Activated naive CD4-positive, alpha-beta T cell treated with anti-CD3 and anti-CD28 coated beads for 36 hours (primary cell): ENCODE measurements around the gene NDUFS6. TPM values are rescaled to one million over a fixed set of nuclear protein-coding genes. Genes with fewer than 3 reads are reported as not detected.

Experiments
- CTCF ChIA-PET: fragments of 350-600 bp; sonication (Branson Sonifier 250); formaldehyde crosslinking; loops from one replicate; lab custom pipeline; 2021; ENCODE audit warnings: antibody characterized with exemption; lab: Charles Lee
- DNase-seq: peaks from one replicate; pipeline ENCODE4 v3.0.0-alpha.2; 2020
- H3K27ac Mint-ChIP-seq: one replicate; pipeline ENCODE4 v1.8.0; 2021; ENCODE audit warnings: mild to moderate bottlenecking, mixed read lengths
- H3K27me3 Mint-ChIP-seq: one replicate; pipeline ENCODE4 v1.8.0; 2021; ENCODE audit warnings: low read depth, mixed read lengths
- H3K36me3 Mint-ChIP-seq: one replicate; pipeline ENCODE4 v1.8.0; 2021; ENCODE audit warnings: low read depth, mixed read lengths
- H3K4me1 Mint-ChIP-seq: one replicate; pipeline ENCODE4 v1.8.0; 2021; ENCODE audit warnings: low read depth, mixed read lengths
- H3K4me3 Mint-ChIP-seq: one replicate; pipeline ENCODE4 v1.8.0; 2021; ENCODE audit warnings: mild to moderate bottlenecking, moderate library complexity, mixed read lengths
- H3K9me3 Mint-ChIP-seq: one replicate; pipeline ENCODE4 v1.8.0; 2021; ENCODE audit warnings: mixed read lengths
- intact Hi-C: fragments of 100-400 bp; cut with micrococcal nuclease; formaldehyde crosslinking; loops from one replicate; pipeline ENCODE4 v1.15.1; 2023
- total RNA-seq, 2 experiments: library from RNA; stranded (reverse); gene quantifications; one replicate each; pipeline ENCODE4 v1.2.3, GENCODE V29; 2021

NDUFS6 gene
- total RNA-seq, 2 experiments from 2014 or later = 39.5 to 44.6 TPM

DNA sequence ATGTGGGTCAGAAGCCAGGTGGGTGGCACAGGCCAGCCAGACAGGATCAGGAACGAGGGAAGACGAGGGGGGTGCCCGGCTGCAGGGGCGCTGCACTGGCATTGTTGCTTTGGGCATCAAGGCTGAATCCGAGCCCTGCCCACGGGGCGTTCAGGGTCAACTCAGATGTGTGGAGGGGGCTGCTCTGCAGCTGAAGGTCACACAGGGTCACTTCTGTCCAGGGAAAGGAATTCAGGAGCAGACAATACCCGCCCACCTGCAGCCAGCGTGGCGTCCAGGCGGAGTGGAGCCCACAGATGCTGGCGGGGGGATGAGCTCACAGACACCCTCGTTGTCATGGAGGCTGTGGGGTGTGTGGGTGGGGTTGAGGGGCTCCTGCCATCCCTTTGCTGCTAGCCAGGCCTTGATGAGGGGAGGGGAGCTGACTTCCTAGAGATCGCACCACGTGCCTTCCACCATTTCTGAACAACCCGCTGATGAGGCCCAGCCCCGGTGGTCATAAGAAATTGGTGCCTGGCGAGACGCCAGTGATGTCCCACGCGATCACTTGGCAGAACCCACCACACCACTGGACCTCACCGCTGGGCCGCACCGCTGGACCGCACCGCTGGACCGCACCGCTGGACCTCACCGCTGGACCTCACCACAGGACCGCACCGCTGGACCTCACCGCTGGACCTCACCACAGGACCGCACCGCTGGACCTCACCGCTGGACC, 32.8 kb upstream of the NDUFS6 start:
- CTCF ChIA-PET = no interaction called here
- Mint-ChIP-seq H3K9me3 (no peaks in the 10 kb centered on the region), H3K4me1 (no peaks in the 10 kb centered on the region), H3K27me3 (peaks cover 5% of the 10 kb centered on the region), H3K27ac (no peak overlapping the region), H3K4me3 (no peak overlapping the region), H3K36me3 (no peaks in the 10 kb centered on the region)
- DNase-seq = no peak
- intact Hi-C loops = no loop called here

- DNase-seq = no peak
- Mint-ChIP-seq H3K9me3 (no peaks in the 10 kb centered on the region), H3K36me3 (no peaks in the 10 kb centered on the region), H3K27ac (no peak overlapping the region), H3K4me3 (no peak overlapping the region), H3K4me1 (no peaks in the 10 kb centered on the region), H3K27me3 (peaks cover 5% of the 10 kb centered on the region)
- CTCF ChIA-PET = no interaction called here
- intact Hi-C loops = no loop called here
These were observed 32.1 kb upstream of the NDUFS6 start for GRCh38 chr5:1769017-1769640.

DNA sequence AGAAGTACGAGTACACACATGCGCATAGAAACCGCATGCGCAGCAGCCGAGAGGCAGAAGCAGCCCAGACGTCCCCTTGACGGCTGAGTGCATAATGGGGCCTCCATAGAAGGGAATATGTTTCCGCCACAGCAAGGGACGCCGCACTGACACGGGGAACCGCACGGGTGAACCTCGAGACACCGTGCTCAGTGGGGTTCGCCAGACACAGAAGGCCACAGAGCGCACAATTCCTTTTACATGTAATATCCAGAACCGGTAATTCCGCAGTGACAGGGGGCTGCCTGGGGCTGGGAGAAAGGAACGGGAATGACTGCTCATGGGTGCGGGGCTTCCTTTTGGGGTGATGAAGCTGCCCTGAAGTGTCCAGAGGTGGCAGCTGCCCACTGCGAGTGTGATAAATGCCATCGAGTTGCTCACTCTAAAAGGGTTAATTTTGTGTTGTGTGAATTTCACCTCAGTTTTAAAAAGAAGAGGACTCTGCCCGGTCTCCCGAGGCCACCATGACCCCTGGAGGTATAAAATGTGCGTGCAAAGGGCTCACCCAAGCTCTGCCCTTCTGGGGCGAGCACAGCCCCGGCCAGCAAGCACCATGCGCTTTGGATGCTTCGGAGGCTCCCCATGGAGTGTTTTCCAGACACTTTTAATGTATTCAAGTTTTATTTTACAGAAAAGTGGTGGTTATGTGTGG, 31.3 kb upstream of the NDUFS6 start:
- H3K9me3 Mint-ChIP-seq = no peaks in the 10 kb centered on the region
- H3K4me3 Mint-ChIP-seq = no peak overlapping the region
- no peaks in the 10 kb centered on the region for H3K4me1 Mint-ChIP-seq
- H3K27me3 Mint-ChIP-seq = peaks cover under 1% of the 10 kb centered on the region
- no peak for DNase-seq
- no peak overlapping the region for H3K27ac Mint-ChIP-seq
- CTCF ChIA-PET = no interaction called here
- intact Hi-C loops = no loop called here
- H3K36me3 Mint-ChIP-seq = no peaks in the 10 kb centered on the region

DNA sequence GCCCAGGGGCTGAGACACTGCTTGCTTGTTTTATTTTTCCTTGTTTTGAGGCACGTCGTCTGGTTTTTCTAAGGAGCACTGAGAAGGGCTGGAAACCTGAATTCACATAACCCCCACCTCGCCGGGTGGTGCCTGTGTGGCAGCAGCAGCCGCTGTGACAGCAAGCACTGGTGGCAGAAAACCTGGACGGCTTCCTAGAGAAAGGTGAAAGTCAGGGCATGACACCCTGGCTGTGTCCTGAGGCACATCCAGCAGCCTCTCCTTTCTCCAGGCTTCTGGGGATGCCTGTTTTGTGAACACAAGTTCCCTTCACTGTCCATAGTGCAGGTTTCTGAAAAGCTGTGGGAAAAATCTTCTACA, 30.8 kb upstream of the NDUFS6 start:
- Mint-ChIP-seq H3K27me3 (no peaks in the 10 kb centered on the region), H3K9me3 (no peaks in the 10 kb centered on the region), H3K36me3 (no peaks in the 10 kb centered on the region), H3K27ac (no peak overlapping the region), H3K4me1 (no peaks in the 10 kb centered on the region), H3K4me3 (no peak overlapping the region)
- intact Hi-C loops = no loop called here
- no peak for DNase-seq
- CTCF ChIA-PET = no interaction called here

DNA sequence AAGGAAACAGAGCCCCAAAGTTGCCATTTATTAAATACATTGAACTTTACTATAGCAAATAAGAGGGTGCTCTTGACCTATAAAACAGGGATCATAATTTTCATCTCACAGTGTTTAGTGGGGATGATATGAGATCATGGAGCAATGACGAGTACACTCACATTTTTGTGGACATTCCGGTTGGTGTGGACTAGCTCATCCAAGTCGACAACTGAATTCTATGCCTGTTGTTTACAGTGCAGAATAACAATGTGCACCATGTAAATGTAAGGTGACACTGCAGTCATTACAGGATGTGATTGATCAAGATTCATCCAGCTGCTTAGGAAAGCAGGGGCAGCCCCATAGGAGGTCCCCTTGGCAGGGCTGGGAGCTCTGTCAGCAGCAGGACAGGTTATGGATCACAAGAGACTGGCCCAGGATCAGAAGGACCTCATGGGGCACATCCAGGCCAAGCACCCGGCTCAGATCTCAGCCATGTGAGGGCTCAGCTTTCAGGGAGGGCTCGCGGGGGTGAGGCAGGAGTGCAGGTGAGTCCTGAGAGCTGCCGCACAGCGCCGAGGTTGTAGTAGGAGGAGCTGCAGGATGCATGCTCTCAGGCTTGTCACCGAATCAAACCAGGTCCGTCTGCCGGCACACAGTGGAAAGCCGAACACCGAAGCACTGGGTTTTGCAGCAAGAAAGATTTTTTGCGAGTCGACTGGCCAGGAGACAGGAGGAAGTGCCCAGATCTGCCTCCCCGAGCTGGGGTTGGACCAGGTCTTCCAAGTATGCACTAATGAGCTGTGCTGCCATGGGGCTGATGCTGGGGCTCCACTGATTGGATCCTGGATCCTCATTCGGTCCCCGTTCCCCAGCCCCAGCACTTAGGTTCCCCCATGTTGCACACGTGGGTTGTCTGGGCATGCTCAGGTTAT, 29.8 kb upstream of the NDUFS6 start:
- no peak for DNase-seq
- CTCF ChIA-PET = interaction anchor here (0.9 kb wide), 1 partner anchor 33 kb away, joined by 3 read pairs; no protein-coding TSS in a partner anchor
- no peak overlapping the region for H3K4me3 Mint-ChIP-seq

GRCh38 chr5:1772634-1773033, 28.6 kb upstream of the NDUFS6 start:
- intact Hi-C loops = no loop called here
- CTCF ChIA-PET = no interaction called here

More for the DNA sequence above, 29.8 kb upstream of the NDUFS6 start:
- Mint-ChIP-seq H3K27me3 (no peaks in the 10 kb centered on the region), H3K9me3 (no peaks in the 10 kb centered on the region), H3K27ac (no peak overlapping the region), H3K4me1 (no peaks in the 10 kb centered on the region), H3K36me3 (no peaks in the 10 kb centered on the region)
- intact Hi-C loops = no loop called here

GRCh38 chr5:1776831-1777230, 24.4 kb upstream of the NDUFS6 start:
- H3K4me3 Mint-ChIP-seq = no peak overlapping the region
- CTCF ChIA-PET = no interaction called here
- intact Hi-C loops = no loop called here
- H3K27me3 Mint-ChIP-seq = no peaks in the 10 kb centered on the region
- no peaks in the 10 kb centered on the region for H3K36me3 Mint-ChIP-seq
- no peaks in the 10 kb centered on the region for H3K9me3 Mint-ChIP-seq
- DNase-seq = no peak
- no peak overlapping the region for H3K27ac Mint-ChIP-seq
- no peaks in the 10 kb centered on the region for H3K4me1 Mint-ChIP-seq

More at GRCh38 chr5:1772634-1773033, 28.6 kb upstream of the NDUFS6 start:
- H3K36me3 Mint-ChIP-seq = no peaks in the 10 kb centered on the region
- H3K27ac Mint-ChIP-seq = no peak overlapping the region
- no peak for DNase-seq
- no peaks in the 10 kb centered on the region for H3K4me1 Mint-ChIP-seq
- no peaks in the 10 kb centered on the region for H3K27me3 Mint-ChIP-seq
- H3K4me3 Mint-ChIP-seq = no peak overlapping the region
- no peaks in the 10 kb centered on the region for H3K9me3 Mint-ChIP-seq

DNA sequence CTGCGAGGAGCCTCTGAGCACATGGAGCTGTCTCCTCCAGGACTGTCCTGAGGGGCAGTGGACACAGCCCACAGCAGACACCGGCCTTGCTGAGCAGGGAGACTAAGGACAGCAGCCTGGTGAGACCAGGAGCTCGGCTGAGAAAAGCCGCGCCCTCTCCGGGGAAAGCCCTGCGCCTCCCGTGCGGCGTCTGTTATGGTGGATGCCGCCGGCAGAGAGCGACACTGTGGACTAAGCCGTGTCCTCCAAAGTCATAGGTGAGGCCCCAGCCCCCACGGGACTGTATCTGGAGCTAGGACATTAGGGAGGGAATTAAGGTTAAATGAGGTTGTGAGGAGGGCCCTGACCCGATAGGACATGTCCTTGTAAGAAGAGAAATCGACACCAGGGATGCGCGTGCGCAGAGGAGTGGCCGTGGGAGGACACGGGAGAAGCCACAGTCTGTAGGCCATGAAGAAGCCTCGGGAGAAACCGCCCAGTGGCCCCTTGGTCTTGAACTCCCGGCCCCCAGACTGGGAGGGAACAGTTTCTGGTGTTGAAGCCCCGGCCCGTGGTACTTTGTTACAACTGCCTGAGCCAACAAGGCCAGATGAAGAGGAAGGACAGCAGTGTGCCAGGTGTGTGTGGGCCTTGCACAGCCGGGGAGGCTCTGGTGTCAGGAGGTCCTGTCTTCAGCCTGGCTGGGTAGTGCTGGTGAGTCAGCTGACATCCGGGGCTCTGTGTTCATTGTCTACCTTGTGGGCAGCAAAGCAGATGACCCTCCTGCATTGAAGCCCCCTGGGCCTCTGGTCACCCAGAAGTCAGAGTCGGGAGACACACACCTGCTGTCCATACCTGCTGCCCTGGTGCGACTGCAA, 23.7 kb upstream of the NDUFS6 start:
- Mint-ChIP-seq H3K27ac (no peak overlapping the region), H3K4me1 (no peaks in the 10 kb centered on the region), H3K36me3 (no peaks in the 10 kb centered on the region), H3K9me3 (no peaks in the 10 kb centered on the region), H3K27me3 (peaks cover 1% of the 10 kb centered on the region), H3K4me3 (no peak overlapping the region)
- CTCF ChIA-PET = no interaction called here
- DNase-seq = no peak
- intact Hi-C loops = no loop called here

DNA sequence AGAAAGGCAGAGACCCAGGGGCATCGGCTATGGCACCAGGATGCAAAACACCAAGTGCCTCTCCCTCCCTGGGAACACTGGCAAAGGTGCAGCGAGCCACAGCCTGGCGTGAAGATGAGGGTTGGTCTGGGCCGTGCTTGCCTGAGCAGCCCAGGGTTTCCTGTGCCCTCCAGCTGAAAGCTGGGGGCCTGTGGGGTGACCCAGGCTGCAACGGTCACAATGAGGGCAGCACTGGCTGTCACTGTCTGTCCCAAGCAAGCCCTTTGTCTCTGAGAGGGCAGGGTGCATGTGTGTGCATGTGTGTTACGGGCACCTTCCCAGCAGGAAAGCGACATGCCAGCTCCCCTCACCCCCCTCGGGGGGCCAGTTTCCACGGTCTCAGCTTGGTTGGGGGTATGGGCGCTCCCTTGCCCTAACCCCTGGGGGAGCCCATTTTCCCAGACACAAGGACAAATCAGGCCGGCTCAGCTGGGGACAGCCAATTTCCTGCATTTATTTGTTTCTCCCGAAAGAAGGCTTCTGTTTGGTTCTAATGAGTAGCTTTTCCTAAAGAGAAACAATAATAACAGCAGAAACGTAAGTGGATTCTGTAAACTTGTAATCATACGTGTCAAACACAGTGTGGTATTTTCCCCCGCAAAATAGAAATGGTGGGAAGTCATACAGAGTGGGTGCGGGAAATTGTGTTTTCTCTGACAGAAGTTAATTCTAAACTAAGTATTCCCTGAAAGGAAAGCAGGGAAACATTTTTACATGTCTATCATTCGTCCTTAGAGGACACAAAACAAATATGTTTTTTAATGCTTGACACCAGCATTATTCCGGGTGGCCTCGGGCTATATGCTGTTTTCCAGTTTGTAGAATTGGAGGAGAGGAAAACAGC, 22.8 kb upstream of the NDUFS6 start:
- Mint-ChIP-seq H3K27me3 (peaks cover 3% of the 10 kb centered on the region), H3K9me3 (no peaks in the 10 kb centered on the region), H3K4me3 (no peak overlapping the region), H3K4me1 (peaks cover 1% of the 10 kb centered on the region), H3K36me3 (no peaks in the 10 kb centered on the region), H3K27ac (no peak overlapping the region)
- no peak for DNase-seq
- CTCF ChIA-PET = no interaction called here
- intact Hi-C loops = no loop called here

GRCh38 chr5:1779021-1779680, 22.1 kb upstream of the NDUFS6 start:
- DNase-seq = no peak
- intact Hi-C loops = no loop called here
- Mint-ChIP-seq H3K4me3 (no peak overlapping the region), H3K4me1 (peaks cover 1% of the 10 kb centered on the region), H3K27me3 (peaks cover 3% of the 10 kb centered on the region), H3K27ac (no peak overlapping the region), H3K36me3 (no peaks in the 10 kb centered on the region), H3K9me3 (no peaks in the 10 kb centered on the region)
- CTCF ChIA-PET = no interaction called here
